DOHH2 (cell line): ENCODE data around the gene FAM114A2.

Experiments used
- H3F3A ChIP-seq: fragments of 200-600 bp; sonication (generic), shearing (Covaris generic); 2 replicates; pipeline ENCODE4 v1.6.0; 2016; ENCODE audit warnings: antibody characterized with exemption, mild to moderate bottlenecking; ENCODE audit not compliant: control insufficient read depth, insufficient read depth
- H3K27ac ChIP-seq: fragments of 200-600 bp; sonication (generic); 2 replicates; pipeline ENCODE4 v1.5.1; 2014; ENCODE audit warnings: low read depth, mild to moderate bottlenecking, low read length, moderate library complexity
- H3K27me3 ChIP-seq: fragments of 200-600 bp; sonication (generic); 2 replicates; pipeline ENCODE4 v1.6.1; 2014; ENCODE audit warnings: mild to moderate bottlenecking, low read length, mixed read lengths; ENCODE audit not compliant: control insufficient read depth
- H3K36me3 ChIP-seq: fragments of 200-600 bp; sonication (generic); 2 replicates; pipeline ENCODE4 v1.6.1; 2014; ENCODE audit warnings: mild to moderate bottlenecking, low read length, moderate library complexity, mixed read lengths; ENCODE audit not compliant: control insufficient read depth
- H3K4me1 ChIP-seq: fragments of 200-600 bp; sonication (generic); 2 replicates; pipeline ENCODE4 v1.6.1; 2014; ENCODE audit warnings: mild to moderate bottlenecking, low read length, mixed read lengths; ENCODE audit not compliant: control insufficient read depth
- H3K4me2 ChIP-seq: fragments of 200-600 bp; sonication (generic); 2 replicates; pipeline ENCODE4 v1.6.0; 2014; ENCODE audit warnings: mild to moderate bottlenecking, low read length, moderate library complexity
- H3K4me3 ChIP-seq: fragments of 200-600 bp; sonication (generic); 2 replicates; pipeline ENCODE4 v1.5.1; 2014; ENCODE audit warnings: mild to moderate bottlenecking, low read length, mixed read lengths
- H3K79me2 ChIP-seq: fragments of 200-600 bp; sonication (generic); 2 replicates; pipeline ENCODE4 v1.6.1; 2014; ENCODE audit warnings: mild to moderate bottlenecking, low read length, mixed read lengths; ENCODE audit not compliant: control insufficient read depth
- H3K9me2 ChIP-seq: fragments of 200-600 bp; sonication (generic); replicated peaks from 2 replicates; pipeline ENCODE4 v1.6.1; 2014; ENCODE audit warnings: mild to moderate bottlenecking, low read length, mixed read lengths; ENCODE audit not compliant: control insufficient read depth
- H3K9me3 ChIP-seq: fragments of 200-600 bp; sonication (generic); 2 replicates; pipeline ENCODE4 v1.6.1; 2014; ENCODE audit warnings: antibody characterized with exemption, low read length, mixed read lengths; ENCODE audit not compliant: control insufficient read depth, insufficient read depth
- H4K20me1 ChIP-seq: fragments of 200-600 bp; sonication (generic); 2 replicates; pipeline ENCODE4 v1.6.0; 2014; ENCODE audit warnings: low read depth, mild to moderate bottlenecking, antibody characterized with exemption, low read length, moderate library complexity; ENCODE audit not compliant: control insufficient read depth, insufficient read depth
- EZH2phosphoT487 ChIP-seq: fragments of 200-600 bp; sonication (generic); IDR thresholded peaks from 2 replicates; pipeline ENCODE4 v1.6.1; 2017; ENCODE audit warnings: borderline replicate concordance, mild to moderate bottlenecking, antibody characterized with exemption, low read length, moderate library complexity, mixed read lengths
- TF ChIP-seq, protein P1 (sequence below): fragments of 200-600 bp; sonication (generic); IDR thresholded peaks from one replicate; pipeline ENCODE4 v1.5.1; 2014; ENCODE audit warnings: antibody characterized with exemption, mild to moderate bottlenecking, low read depth, low read length; ENCODE audit not compliant: poor library complexity, severe bottlenecking

The FAM114A2 gene

DNA sequence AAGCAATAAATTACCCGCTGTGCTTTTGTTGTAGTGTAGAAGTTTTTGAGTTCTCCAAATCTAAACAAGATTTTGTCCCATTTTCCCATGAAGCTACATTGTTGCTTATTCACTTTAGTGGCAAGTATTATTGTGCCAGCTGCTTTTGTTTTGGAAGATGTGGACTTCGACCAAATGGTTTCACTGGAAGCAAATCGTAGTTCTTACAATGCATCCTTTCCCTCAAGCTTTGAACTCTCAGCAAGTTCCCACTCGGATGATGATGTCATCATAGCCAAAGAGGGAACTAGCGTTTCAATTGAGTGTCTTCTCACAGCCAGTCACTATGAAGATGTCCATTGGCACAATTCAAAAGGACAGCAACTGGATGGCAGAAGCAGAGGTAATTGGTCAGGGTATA is 10.9 kb upstream of the FAM114A2 start:
- Histone ChIP-seq H3F3A (no peaks in the 10 kb centered on the region), H3K4me1 (no peaks in the 10 kb centered on the region), H3K9me3 (no peaks in the 10 kb centered on the region), H3K9me2 (no peaks in the 10 kb centered on the region), H3K27ac (no peak overlapping the region), H3K4me3 (no peak overlapping the region), H3K27me3 (no peaks in the 10 kb centered on the region), H4K20me1 (peaks cover 3% of the 10 kb centered on the region; the same call in 1 of the 2 replicates), H3K79me2 (peaks cover 21% of the 10 kb centered on the region), H3K4me2 (no peak overlapping the region), H3K36me3 (peaks cover 63% of the 10 kb centered on the region)
- TF ChIP-seq, protein P1, sequence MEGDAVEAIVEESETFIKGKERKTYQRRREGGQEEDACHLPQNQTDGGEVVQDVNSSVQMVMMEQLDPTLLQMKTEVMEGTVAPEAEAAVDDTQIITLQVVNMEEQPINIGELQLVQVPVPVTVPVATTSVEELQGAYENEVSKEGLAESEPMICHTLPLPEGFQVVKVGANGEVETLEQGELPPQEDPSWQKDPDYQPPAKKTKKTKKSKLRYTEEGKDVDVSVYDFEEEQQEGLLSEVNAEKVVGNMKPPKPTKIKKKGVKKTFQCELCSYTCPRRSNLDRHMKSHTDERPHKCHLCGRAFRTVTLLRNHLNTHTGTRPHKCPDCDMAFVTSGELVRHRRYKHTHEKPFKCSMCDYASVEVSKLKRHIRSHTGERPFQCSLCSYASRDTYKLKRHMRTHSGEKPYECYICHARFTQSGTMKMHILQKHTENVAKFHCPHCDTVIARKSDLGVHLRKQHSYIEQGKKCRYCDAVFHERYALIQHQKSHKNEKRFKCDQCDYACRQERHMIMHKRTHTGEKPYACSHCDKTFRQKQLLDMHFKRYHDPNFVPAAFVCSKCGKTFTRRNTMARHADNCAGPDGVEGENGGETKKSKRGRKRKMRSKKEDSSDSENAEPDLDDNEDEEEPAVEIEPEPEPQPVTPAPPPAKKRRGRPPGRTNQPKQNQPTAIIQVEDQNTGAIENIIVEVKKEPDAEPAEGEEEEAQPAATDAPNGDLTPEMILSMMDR, result no peak
- no peak for TF ChIP-seq EZH2phosphoT487

DNA sequence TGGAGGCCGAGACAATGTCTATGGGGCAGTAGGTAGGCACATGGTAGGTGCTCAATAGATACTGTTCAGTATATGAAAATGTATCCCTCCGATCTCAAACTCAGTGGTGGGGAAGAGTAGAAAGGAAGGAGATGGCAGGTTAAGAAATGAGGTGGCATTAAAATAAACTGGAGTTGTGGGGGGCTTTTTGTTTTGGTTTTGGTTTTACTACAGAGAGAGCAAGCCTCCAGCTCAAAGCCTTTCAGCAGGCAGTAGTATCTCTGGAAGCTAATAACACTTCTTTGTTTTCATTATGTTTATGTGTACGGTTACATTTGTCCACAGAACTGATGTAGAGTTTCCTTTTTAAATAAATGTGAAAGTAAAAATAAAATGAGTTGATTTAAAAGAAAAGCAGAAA is 8.6 kb upstream of the FAM114A2 start:
- H3K4me2 ChIP-seq, result no peak overlapping the region
- H3K79me2 ChIP-seq, result peaks cover 33% of the 10 kb centered on the region
- TF ChIP-seq EZH2phosphoT487, result no peak
- TF ChIP-seq, protein P1, result no peak
- no peaks in the 10 kb centered on the region for H3K27me3 ChIP-seq
- H3F3A ChIP-seq, result no peaks in the 10 kb centered on the region
- H3K9me2 ChIP-seq, result no peaks in the 10 kb centered on the region
- peaks cover 42% of the 10 kb centered on the region for H3K36me3 ChIP-seq
- no peak overlapping the region for H3K27ac ChIP-seq
- no peaks in the 10 kb centered on the region for H3K9me3 ChIP-seq
- no peak overlapping the region for H3K4me3 ChIP-seq
- H3K4me1 ChIP-seq, result peaks cover 4% of the 10 kb centered on the region; the same call in 1 of the 2 replicates
- H4K20me1 ChIP-seq, result peaks cover 3% of the 10 kb centered on the region; the same call in 1 of the 2 replicates

DNA sequence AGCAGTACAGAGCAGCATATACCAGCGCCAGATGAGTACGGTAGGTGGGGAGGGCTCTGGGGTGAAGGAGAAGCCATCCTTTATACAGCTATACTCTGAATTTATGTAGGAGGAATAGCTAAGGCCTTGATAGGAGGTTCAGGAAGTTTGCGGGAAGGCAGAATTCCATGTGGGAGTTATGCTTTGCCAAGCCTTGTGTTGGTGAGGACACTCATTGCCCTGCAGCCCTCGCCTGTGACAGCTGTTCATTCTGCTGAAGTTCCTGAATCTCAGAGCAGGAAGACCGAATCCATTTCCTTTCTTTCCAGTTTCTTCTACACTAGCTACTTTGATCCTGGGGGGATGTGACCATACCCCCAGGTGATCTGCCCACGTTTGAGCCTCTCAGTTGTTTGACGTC is 7.8 kb upstream of the FAM114A2 start:
- no peaks in the 10 kb centered on the region for H3K27me3 ChIP-seq
- H3K4me2 ChIP-seq, result no peak overlapping the region
- no peaks in the 10 kb centered on the region for H3F3A ChIP-seq
- H3K9me3 ChIP-seq, result no peaks in the 10 kb centered on the region
- no peak overlapping the region for H3K4me3 ChIP-seq
- H3K9me2 ChIP-seq, result no peaks in the 10 kb centered on the region
- H3K27ac ChIP-seq, result no peak overlapping the region
- H3K36me3 ChIP-seq, result peaks cover 36% of the 10 kb centered on the region
- TF ChIP-seq EZH2phosphoT487, result no peak
- TF ChIP-seq, protein P1, result no peak
- H4K20me1 ChIP-seq, result peaks cover 3% of the 10 kb centered on the region; the same call in 1 of the 2 replicates
- H3K4me1 ChIP-seq, result peaks cover 7% of the 10 kb centered on the region; the same call in 1 of the 2 replicates
- peaks cover 40% of the 10 kb centered on the region for H3K79me2 ChIP-seq
